K562 (cell line): ENCODE measurements around the gene GPRC5A. TPM values are rescaled to one million over a fixed set of nuclear protein-coding genes. Genes with fewer than 3 reads are reported as not detected.

Source experiments
- ATAC-seq: fragments of 200-7000 bp; cut with Tn5 transposase; 3 replicates; pipeline ENCODE4 v1.9.1; 2020; ENCODE audit warnings: moderate library complexity
- BruUV-seq: library from RNA; stranded (reverse); fragments of 400-500 nt; replicated peaks from 2 replicates; lab custom pipeline; 2021; lab: Mats Ljungman, UMichigan
- CTCF ChIA-PET: fragments of 300-600 bp; formaldehyde crosslinking; extraction: SDS; loops from one replicate; lab custom pipeline; 2021; ENCODE audit warnings: low intra/inter-chr PET ratio; lab: Yijun Ruan, JAX
- POLR2A ChIA-PET: fragments of 300-600, 350-650 bp; sonication (Branson Sonifier 250); formaldehyde crosslinking; extraction: SDS; loops from one replicate; lab custom pipeline; 2021; ENCODE audit warnings: antibody characterized with exemption, inconsistent platforms; lab: Yijun Ruan, JAX
- DNase-seq, 4 experiments: peaks; one replicate each; pipeline versions ENCODE4 v3.0.0 to v3.0.0-alpha.2; 2011 to 2018; ENCODE audit warnings: low spot score in 3 of 4, mixed read lengths in 3 of 4; ENCODE audit errors: extremely low read depth in 1 of 4
- FAIRE-seq: peaks from 2 replicates; lab custom pipeline; 2011; peaks lifted over from hg19 to GRCh38; lab: Jason Lieb, UNC
- H2AFZ ChIP-seq: 2 replicates; pipeline ENCODE4 v1.6.0; 2011; ENCODE audit warnings: low read depth, low read length, control low read depth, inconsistent platforms
- H3K27ac ChIP-seq: fragments of 200-600 bp; 3 replicates; pipeline ENCODE4 v1.8.0; 2011; ENCODE audit warnings: low read depth, mild to moderate bottlenecking, control low read depth, inconsistent platforms, low read length, moderate library complexity, mixed read lengths; ENCODE audit errors: extremely low read depth
- H3K27me3 ChIP-seq, 2 experiments: fragments of 300-600 bp in 1 of 2; 2 replicates in 1 of 2; 3 replicates in 1 of 2; pipeline versions ENCODE4 v1.6.0 to v1.8.0; 2011; ENCODE audit warnings: inconsistent platforms in 2 of 2, low read length in 2 of 2, mild to moderate bottlenecking in 1 of 2, mixed read lengths in 1 of 2, moderate library complexity in 1 of 2; ENCODE audit not compliant: control insufficient read depth in 2 of 2, insufficient read depth in 2 of 2
- H3K36me3 ChIP-seq: fragments of 300-600 bp; 3 replicates; pipeline ENCODE4 v1.8.0; 2011; ENCODE audit warnings: mild to moderate bottlenecking, low read length, inconsistent platforms; ENCODE audit not compliant: control insufficient read depth, insufficient read depth
- H3K4me1 ChIP-seq, 2 experiments: fragments of 200-600 bp in 1 of 2; replicated peaks in 1 of 2; 2 replicates in 1 of 2; 3 replicates in 1 of 2; pipeline versions ENCODE4 v1.5.1 to v1.8.0; 2011; ENCODE audit warnings: inconsistent platforms in 2 of 2, low read length in 2 of 2, mild to moderate bottlenecking in 1 of 2, mixed read lengths in 1 of 2, moderate library complexity in 1 of 2; ENCODE audit not compliant: control insufficient read depth in 2 of 2, insufficient read depth in 2 of 2
- H3K4me2 ChIP-seq: 2 replicates; pipeline ENCODE4 v1.6.1; 2011; ENCODE audit warnings: low read length, control low read depth, inconsistent platforms, mixed read lengths; ENCODE audit not compliant: insufficient read depth
- H3K4me3 ChIP-seq: fragments of 200-600 bp; sonication (generic), shearing (Covaris generic); 2 replicates; pipeline ENCODE4 v1.5.1; 2016; ENCODE audit warnings: control low read depth, inconsistent platforms
- H3K79me2 ChIP-seq: fragments of 200-600 bp; 3 replicates; pipeline ENCODE4 v1.8.0; 2011; ENCODE audit warnings: low read length, inconsistent platforms; ENCODE audit not compliant: control insufficient read depth, insufficient read depth
- H3K9ac ChIP-seq, 2 experiments: 2 replicates each; pipeline versions ENCODE4 v1.6.0 to v1.6.1; 2011; ENCODE audit warnings: low read depth in 2 of 2, low read length in 2 of 2, control low read depth in 1 of 2, inconsistent platforms in 1 of 2, mild to moderate bottlenecking in 1 of 2, mixed read lengths in 1 of 2; ENCODE audit not compliant: insufficient read depth in 1 of 2
- H3K9me1 ChIP-seq: one replicate; pipeline ENCODE4 v1.6.0; 2011; ENCODE audit warnings: inconsistent platforms, mild to moderate bottlenecking, low read length, moderate library complexity; ENCODE audit not compliant: control insufficient read depth, insufficient read depth
- H3K9me3 ChIP-seq: replicated peaks from 2 replicates; pipeline ENCODE4 v1.5.1; 2011; ENCODE audit warnings: low read depth, low read length, inconsistent platforms; ENCODE audit not compliant: control insufficient read depth, insufficient read depth
- H4K20me1 ChIP-seq: replicated peaks from 2 replicates; pipeline ENCODE4 v1.6.1; 2011; ENCODE audit warnings: low read length, inconsistent platforms, mixed read lengths; ENCODE audit not compliant: control insufficient read depth, insufficient read depth
- TFAM ChIP-seq: fragments of 250-450 bp; sonication (Bioruptor Pico); conservative IDR thresholded peaks from 2 replicates; pipeline ENCODE4 v1.5.0; 2021; ENCODE audit warnings: mild to moderate bottlenecking, moderate library complexity
- ZNF12 ChIP-seq: sonication (generic); formaldehyde crosslinking; IDR thresholded peaks from 2 replicates; pipeline ENCODE4 v1.4.0; 2020; ENCODE audit warnings: mild to moderate bottlenecking, missing genetic modification reagents
- WGBS: fragments of 100-300 bp; shearing (Covaris generic); methylation state at CpG from one replicate; pipeline ENCODE4 v1.1.6; 2016; ENCODE audit warnings: low coverage, mixed read lengths; ENCODE audit not compliant: insufficient coverage; ENCODE audit errors: missing lambda C conversion rate; 5-methylcytosine and 5-hydroxymethylcytosine counted together
- in situ Hi-C: fragments of 300-500 bp; cut with MboI; formaldehyde crosslinking; loops from 4 replicates; pipeline ENCODE4 v1.15.0; 2018; ENCODE audit warnings: inconsistent platforms, mixed read lengths
- intact Hi-C: fragments of 100-400 bp; cut with micrococcal nuclease; formaldehyde crosslinking; loops from 2 replicates; pipeline ENCODE4 v1.14.2; 2022
- polyA plus RNA-seq, 8 experiments: library from polyadenylated mRNA; depleted of rRNA in 4 of 8; stranded (reverse) in 5 of 8; unstranded in 3 of 8; fragments of >200 nt; fragmentation: Nextera tagmentation in 2 of 8; fragmentation: Illumina TruSeq in 1 of 8; extraction: Ambion mirVana in 2 of 8; extraction: Trizol in 1 of 8; gene quantifications; 2 replicates each; pipeline versions ENCODE4 v1.2.1 to v1.2.3, GENCODE V29; 2011 to 2014; ENCODE audit warnings: inconsistent platforms in 1 of 8, missing spikeins in 1 of 8
- total RNA-seq, 7 experiments: library from RNA; depleted of rRNA in 6 of 7; stranded (reverse); fragments of >200 nt in 6 of 7; fragmentation: Illumina TruSeq in 2 of 7; extraction: Trizol in 2 of 7; gene quantifications; 2 replicates each; pipeline versions ENCODE4 v1.2.1 to v1.2.3, GENCODE V29; 2011 to 2021; ENCODE audit warnings: low replicate concordance in 1 of 7
- TF ChIP-seq, protein P1 (sequence below): fragments of 450-650 bp; IDR thresholded peaks from 2 replicates; pipeline ENCODE4 v1.6.1; 2017; ENCODE audit warnings: antibody characterized with exemption

The GPRC5A gene
- total and polyA plus RNA-seq, 9 of the 15 experiments (the other 6 are each of a cell fraction or from before 2014, with no cell fraction given) = 0.01 to 0.64 (median 0.08) TPM; not detected in 6

DNA sequence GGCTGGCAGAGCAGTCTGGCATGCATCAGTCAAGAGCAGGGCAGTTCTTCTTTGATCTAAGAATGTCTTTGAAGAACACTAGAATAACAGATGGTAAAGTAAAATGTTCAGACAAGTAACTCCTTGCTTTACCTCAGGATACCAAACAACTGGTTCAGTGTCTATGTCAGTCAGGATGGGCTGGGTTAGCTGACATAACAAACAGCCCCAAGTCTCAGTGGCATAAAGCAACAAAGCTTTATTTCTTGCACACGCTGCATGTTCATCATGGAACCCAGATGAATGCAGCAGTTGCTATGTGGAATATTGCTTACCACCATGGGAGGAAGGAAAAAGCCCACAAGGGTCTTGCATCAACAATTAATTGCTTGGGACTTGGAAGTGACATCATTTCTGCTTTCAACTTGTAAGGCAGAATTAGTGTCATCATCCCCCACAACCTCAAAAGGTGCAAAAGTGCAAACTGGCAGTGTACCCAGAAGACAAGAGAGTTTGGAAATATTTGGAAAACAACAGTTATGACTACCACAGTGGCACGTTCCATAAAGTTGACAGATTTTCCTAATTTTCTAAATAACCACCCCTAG is 39.4 kb downstream of the GPRC5A start:
- Histone ChIP-seq H3K9me3 (no peaks in the 10 kb centered on the region; the same call in 1 of the 2 replicates), H3K9ac (no peak overlapping the region), H3K27ac (no peak overlapping the region), H3K79me2 (peaks cover 10% of the 10 kb centered on the region), H3K9me1 (no peaks in the 10 kb centered on the region), H3K27me3 (no peaks in the 10 kb centered on the region), H3K4me3 (no peak overlapping the region), H3K36me3 (peaks cover 12% of the 10 kb centered on the region; the same call in 1 of the 3 replicates), H4K20me1 (no peaks in the 10 kb centered on the region), H3K4me1 (peaks cover 0 to 6% of the 10 kb centered on the region in 2 experiments; a peak in 3 of 5 replicates), H2AFZ (no peak overlapping the region), H3K4me2 (no peak overlapping the region)
- no peak for FAIRE-seq
- WGBS = 94% methylated on average over 2 of the region's 2 CpGs
- DNase-seq = no peak
- no peak for ATAC-seq
- BruUV-seq = no TSS peak
- in situ Hi-C loops = no loop called here
- intact Hi-C loops = no loop called here
- CTCF ChIA-PET = no interaction called here
- POLR2A ChIA-PET = no interaction called here
- TF ChIP-seq ZNF12 (CRISPR knock-in tag) = peak; percentile 99
- no peak for TF ChIP-seq TFAM (CRISPR knock-in tag)
- TF ChIP-seq, protein P1, sequence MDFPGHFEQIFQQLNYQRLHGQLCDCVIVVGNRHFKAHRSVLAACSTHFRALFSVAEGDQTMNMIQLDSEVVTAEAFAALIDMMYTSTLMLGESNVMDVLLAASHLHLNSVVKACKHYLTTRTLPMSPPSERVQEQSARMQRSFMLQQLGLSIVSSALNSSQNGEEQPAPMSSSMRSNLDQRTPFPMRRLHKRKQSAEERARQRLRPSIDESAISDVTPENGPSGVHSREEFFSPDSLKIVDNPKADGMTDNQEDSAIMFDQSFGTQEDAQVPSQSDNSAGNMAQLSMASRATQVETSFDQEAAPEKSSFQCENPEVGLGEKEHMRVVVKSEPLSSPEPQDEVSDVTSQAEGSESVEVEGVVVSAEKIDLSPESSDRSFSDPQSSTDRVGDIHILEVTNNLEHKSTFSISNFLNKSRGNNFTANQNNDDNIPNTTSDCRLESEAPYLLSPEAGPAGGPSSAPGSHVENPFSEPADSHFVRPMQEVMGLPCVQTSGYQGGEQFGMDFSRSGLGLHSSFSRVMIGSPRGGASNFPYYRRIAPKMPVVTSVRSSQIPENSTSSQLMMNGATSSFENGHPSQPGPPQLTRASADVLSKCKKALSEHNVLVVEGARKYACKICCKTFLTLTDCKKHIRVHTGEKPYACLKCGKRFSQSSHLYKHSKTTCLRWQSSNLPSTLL = no peak
